Measurements from ENCODE around the gene CAMSAP1.

- TF ChIP-seq EP300 (conservative IDR thresholded peaks at IDR 0.05; ENCODE audit: poor library complexity, severe bottlenecking) (no peak), CTCF (IDR thresholded peaks at IDR 0.05; ENCODE audit: poor library complexity, severe bottlenecking) (no peak), SMC3 (conservative IDR thresholded peaks at IDR 0.05; ENCODE audit: poor library complexity) (no peak), MXI1 (conservative IDR thresholded peaks at IDR 0.05; ENCODE audit: poor library complexity, severe bottlenecking) (no peak), POLR2AphosphoS5 (IDR thresholded peaks at IDR 0.05) (no peak)
These were observed 16.2 kb downstream of the CAMSAP1 start for GRCh38 chr9:135891027-135891631.

Measured in neural cell (in vitro differentiated cells).